ENCODE results near the gene RHOBTB1. TPM values are rescaled to one million over a fixed set of nuclear protein-coding genes. Genes with fewer than 3 reads are reported as not detected.

The RHOBTB1 gene
- total RNA-seq, 8 experiments from 2014 or later = 2.8 to 34.4 (median 11.2) TPM

DNA sequence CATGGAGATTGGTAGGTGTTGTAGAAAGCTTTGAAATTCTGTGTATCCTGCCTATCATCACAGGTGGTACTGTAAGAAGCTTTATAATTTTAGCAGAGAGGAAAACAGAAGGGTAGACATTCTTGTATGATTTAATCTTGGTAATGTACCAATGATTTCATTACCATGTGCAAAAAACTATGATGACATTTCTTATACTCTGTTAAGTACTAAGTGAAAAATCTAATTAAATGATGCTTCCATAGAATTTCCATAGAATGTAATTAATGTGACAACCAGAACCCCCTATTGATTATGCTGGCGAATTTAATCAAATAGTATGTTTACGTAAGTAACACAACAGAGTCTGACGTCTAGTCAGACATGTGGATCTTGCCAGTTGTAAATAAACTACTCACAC lies 16.0 kb upstream of the RHOBTB1 start:
- ATAC-seq (replicated peaks in 6 of 8) = no peak
- Histone ChIP-seq H3K4me3 (no peak overlapping the region), H3K4me1 (replicated peaks in 1 of 2) (peaks cover 0 to 10% of the 10 kb centered on the region in 2 donors), H3K27ac (no peak overlapping the region)
- in situ Hi-C loops (cut with MboI; ENCODE audit: low pct_unique_long_range_greater_than_20kb in 2 of 9, low sequenced_read_pairs in 9 of 9, unreplicated experiment in 9 of 9) = no loop called here
- 62 to 100% (median 88%) methylated on average over 1 to 3 of the region's 3 CpGs for WGBS, 10 experiments

DNA sequence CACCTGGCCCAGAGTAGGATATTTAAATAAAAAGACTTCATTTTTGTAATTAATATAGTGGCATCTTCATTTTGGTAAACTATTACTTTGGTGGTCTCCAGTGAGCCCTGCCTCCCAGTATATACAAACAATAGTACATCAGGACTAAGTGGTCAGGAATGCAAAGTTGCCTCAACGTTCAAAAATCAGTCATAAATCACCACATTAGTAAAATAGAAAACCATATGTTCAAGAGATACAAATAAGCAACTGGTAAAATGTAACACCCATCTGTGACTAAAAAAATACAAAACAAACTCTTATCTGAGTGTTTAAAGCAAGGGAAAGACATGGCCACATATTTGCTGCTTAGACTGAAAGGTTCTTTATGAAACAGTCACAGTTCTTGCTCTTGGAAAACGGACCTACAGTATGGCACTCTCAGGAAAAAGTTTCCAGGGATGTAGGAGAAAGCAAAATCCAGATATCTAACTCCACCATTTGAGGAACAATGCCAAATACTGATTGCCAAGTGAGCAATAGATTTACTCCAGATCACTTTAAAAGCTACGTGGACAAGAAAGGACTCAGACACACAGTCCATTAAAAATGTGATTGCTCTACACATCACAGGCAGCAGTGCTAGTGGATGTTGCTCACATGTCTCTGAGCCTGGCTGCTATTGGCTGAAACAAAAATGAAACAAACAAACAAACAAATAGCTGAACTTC lies 15.1 kb upstream of the RHOBTB1 start:
- WGBS, 10 experiments = 0 to 91% (median 60%) methylated on average over 1 to 3 of the region's 3 CpGs; no CpG with 5 or more reads in 2 of the 10 experiments
- ATAC-seq (replicated peaks in 6 of 8) = peak in 2 of 8 experiments; percentile 44 to 57
- Histone ChIP-seq H3K4me3 (no peak overlapping the region), H3K4me1 (replicated peaks in 1 of 2) (peaks cover 0 to 9% of the 10 kb centered on the region in 2 donors), H3K27ac (no peak overlapping the region)
- in situ Hi-C loops (cut with MboI; ENCODE audit: low pct_unique_long_range_greater_than_20kb in 2 of 9, low sequenced_read_pairs in 9 of 9, unreplicated experiment in 9 of 9) = no loop called here

DNA sequence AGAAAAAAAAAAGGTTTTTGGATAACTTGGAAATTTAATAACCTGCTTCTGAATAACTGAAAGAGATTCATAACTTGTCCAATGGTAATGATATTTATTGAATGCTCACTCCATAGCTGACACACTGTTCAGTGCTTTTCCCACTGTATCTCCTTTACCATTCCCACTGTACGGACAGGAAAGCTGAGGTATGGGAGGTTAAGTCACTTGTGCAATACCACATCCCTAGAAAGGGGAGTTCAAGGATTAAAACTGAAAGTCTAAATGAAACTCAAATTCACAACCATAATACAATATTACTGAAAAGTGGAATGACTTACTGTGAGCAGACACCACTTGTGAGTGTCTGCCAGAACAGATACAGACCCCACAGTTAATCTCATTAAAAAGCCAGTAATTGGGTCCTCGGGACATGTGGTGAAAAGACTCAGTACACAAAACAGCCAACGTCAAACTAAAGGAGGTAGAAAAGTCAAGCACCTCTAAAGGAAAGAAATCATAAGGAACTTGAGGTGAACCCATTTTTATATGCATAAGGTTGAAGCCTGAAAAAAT lies 13.8 kb upstream of the RHOBTB1 start:
- H3K4me3 ChIP-seq = no peak overlapping the region
- in situ Hi-C loops (cut with MboI; ENCODE audit: low pct_unique_long_range_greater_than_20kb in 2 of 9, low sequenced_read_pairs in 9 of 9, unreplicated experiment in 9 of 9) = no loop called here
- no peak for ATAC-seq (replicated peaks in 6 of 8)
- H3K27ac ChIP-seq = no peak overlapping the region
- 45 to 96% (median 63%) methylated on average over 1 to 3 of the region's 3 CpGs; no CpG with 5 or more reads in 2 of the 10 experiments for WGBS, 10 experiments
- no peaks in the 10 kb centered on the region for H3K4me1 ChIP-seq (replicated peaks in 1 of 2)

DNA sequence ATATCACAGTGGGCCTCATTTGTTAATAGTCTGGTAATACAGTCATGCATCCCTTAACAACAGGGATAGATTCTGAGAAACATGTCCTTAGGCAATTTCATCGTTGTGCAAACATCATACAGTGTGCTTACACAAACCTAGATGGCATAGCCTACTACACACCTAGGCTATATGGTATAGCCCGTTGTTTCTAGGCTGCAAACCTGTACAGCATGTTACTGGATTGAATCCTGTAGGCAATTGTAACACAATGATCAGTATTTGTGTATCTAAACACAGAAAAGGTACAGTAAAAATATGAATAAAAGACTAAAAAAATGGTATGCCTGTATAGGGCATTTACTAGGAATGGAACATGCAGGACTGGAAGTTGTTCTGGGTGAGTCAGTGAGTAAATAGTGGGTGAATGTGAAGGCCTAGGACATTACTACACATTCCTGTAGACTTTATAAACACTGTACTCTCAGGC lies 12.0 kb upstream of the RHOBTB1 start:
- H3K4me1 ChIP-seq (replicated peaks in 1 of 2) = peaks cover 0 to 5% of the 10 kb centered on the region in 2 donors

DNA sequence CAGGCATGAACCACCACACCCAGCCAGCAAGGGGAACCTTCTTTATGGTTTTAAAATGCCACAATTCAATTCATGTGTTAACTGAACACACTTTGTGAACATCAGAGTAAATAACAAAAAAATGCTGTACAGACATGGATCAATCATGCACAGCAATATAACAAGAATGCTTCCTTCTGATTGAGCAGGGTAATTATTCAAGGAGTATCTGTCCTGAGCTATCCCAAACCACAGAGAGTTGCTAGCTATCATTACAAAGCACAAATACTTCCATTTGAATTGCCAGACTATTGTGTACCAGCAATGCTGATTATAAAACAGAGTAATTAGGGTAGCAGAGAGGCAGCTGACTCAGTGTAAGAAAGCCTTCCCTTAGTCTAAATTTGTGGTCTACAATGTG lies 11.3 kb upstream of the RHOBTB1 start:
- H3K4me1 ChIP-seq (replicated peaks in 1 of 2) = peaks cover 0 to 5% of the 10 kb centered on the region in 2 donors
- no peak overlapping the region for H3K27ac ChIP-seq
- in situ Hi-C loops (cut with MboI; ENCODE audit: low pct_unique_long_range_greater_than_20kb in 2 of 9, low sequenced_read_pairs in 9 of 9, unreplicated experiment in 9 of 9) = no loop called here
- ATAC-seq (replicated peaks in 6 of 8) = no peak
- no peak overlapping the region for H3K4me3 ChIP-seq

More for the DNA sequence above, 12.0 kb upstream of the RHOBTB1 start:
- in situ Hi-C loops (cut with MboI; ENCODE audit: low pct_unique_long_range_greater_than_20kb in 2 of 9, low sequenced_read_pairs in 9 of 9, unreplicated experiment in 9 of 9) = no loop called here
- no peak overlapping the region for H3K4me3 ChIP-seq
- WGBS, 10 experiments = 43 to 100% (median 72%) methylated on average over 1 to 2 of the region's 2 CpGs
- peak in 1 of 8 experiments; percentile 67 for ATAC-seq (replicated peaks in 6 of 8)
- no peak overlapping the region for H3K27ac ChIP-seq

DNA sequence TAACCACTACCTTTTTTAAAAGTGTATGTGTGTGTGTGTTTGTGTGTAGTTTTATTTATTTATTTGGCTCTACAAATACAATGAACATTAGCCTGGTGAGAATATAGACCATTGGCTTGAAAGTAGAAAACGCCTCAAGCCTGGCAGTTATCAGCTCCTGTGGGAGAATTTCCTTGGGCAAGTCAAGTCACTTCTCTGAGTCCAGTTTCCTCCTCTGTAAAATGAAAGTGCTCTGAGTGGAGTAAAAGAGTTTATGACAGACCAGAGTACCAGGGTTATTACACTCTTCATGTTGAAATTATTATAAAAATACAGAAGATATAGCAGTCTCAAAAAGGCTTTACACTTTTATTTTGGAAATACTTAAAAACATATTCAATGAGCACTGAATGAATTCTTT lies 10.1 kb upstream of the RHOBTB1 start:
- ATAC-seq (replicated peaks in 6 of 8) = no peak
- H3K4me1 ChIP-seq (replicated peaks in 1 of 2) = peaks cover 0 to 5% of the 10 kb centered on the region in 2 donors
- in situ Hi-C loops (cut with MboI; ENCODE audit: low pct_unique_long_range_greater_than_20kb in 2 of 9, low sequenced_read_pairs in 9 of 9, unreplicated experiment in 9 of 9) = no loop called here
- 20 to 100% (median 88%) methylated on average over 1 of the region's 1 CpG; no CpG with 5 or more reads in 3 of the 10 experiments for WGBS, 10 experiments
- no peak overlapping the region for H3K4me3 ChIP-seq
- no peak overlapping the region for H3K27ac ChIP-seq

DNA sequence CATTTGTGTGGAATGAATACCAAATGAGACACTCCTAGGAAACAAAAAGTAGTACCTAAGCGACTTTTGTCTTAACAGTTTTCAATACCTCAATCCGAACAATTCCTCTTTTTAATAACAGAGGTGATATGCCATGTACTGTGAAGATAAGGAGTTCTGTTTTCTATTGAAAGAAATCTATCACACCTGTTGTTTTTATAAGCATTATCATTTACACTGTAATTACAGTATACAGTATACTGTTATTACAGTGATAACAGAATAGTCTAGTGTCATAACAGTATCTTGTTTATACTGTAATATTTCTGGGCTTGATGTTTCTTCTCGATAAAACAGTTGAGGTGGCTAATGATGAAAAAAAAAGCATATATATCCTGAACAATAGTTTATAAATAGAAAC lies 9.4 kb upstream of the RHOBTB1 start:
- ATAC-seq (replicated peaks in 6 of 8) = no peak

DNA sequence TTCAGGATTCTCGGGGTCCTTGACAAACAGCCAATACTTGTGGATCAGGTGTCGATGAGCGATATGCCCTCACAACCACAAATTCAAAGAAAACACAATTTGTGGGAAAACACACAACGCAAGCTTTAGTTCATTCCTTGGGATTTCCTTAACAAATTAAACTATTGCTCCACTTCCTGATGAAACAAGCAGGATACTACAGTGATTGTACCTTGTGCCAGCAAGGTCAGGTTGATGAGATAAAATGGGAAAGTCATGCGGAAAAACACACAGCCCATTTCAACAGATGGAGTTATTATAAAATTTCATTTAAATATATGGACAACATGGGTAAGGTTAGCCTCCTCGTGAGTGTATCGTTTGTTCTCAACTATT lies 8.8 kb upstream of the RHOBTB1 start:
- Histone ChIP-seq H3K27ac (no peak overlapping the region), H3K4me3 (no peak overlapping the region), H3K4me1 (replicated peaks in 1 of 2) (peaks cover 0 to 12% of the 10 kb centered on the region in 2 donors)
- 83 to 100% (median 93%) methylated on average over 2 to 7 of the region's 7 CpGs; no CpG with 5 or more reads in 1 of the 10 experiments for WGBS, 10 experiments
- no peak for ATAC-seq (replicated peaks in 6 of 8)
- in situ Hi-C loops (cut with MboI; ENCODE audit: low pct_unique_long_range_greater_than_20kb in 2 of 9, low sequenced_read_pairs in 9 of 9, unreplicated experiment in 9 of 9) = no loop called here

More for the DNA sequence above, 9.4 kb upstream of the RHOBTB1 start:
- in situ Hi-C loops (cut with MboI; ENCODE audit: low pct_unique_long_range_greater_than_20kb in 2 of 9, low sequenced_read_pairs in 9 of 9, unreplicated experiment in 9 of 9) = no loop called here
- Histone ChIP-seq H3K4me3 (no peak overlapping the region), H3K27ac (no peak overlapping the region), H3K4me1 (replicated peaks in 1 of 2) (peaks cover 0 to 11% of the 10 kb centered on the region in 2 donors)
- WGBS, 10 experiments = 38 to 100% (median 88%) methylated on average over 2 to 3 of the region's 3 CpGs

DNA sequence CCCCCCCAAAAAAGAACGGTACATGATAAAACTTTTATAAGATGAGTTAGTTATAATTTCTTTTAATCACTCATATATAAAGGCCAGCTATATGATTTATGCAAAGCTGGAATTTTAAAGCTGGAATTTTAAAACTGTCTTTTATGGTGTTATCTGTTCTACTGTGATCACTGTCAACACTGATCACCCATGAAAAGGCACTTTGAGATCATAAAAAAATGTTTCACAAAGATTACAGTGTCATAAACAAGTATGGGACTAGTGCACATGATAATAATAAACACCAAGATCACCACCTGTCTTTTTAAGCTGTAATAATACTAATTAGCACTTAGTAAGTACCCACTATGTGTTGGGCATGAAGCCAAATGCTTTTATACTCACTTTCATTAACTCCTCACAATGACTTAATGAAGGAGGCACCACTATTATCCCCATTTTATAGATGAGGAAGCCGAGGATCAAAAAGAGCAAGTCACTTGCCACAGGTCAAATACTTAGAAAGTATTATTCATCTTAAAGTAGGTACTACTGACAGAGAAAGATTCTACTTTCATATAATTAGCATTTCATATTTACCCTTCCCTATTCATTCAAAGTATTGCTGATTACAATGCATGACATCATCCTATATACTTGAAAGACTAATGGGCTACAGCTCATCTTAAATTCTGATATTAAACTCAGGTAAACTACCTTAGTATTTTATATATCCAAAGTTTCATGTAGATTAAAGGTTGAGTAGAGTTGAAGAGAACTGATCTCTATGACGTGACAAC lies 8.3 kb upstream of the RHOBTB1 start:
- Histone ChIP-seq H3K4me1 (replicated peaks in 1 of 2) (peaks cover 0 to 12% of the 10 kb centered on the region in 2 donors), H3K4me3 (no peak overlapping the region), H3K27ac (no peak overlapping the region)
- ATAC-seq (replicated peaks in 6 of 8) = no peak
- 48 to 100% (median 98%) methylated on average over 1 to 3 of the region's 3 CpGs for WGBS, 10 experiments
- in situ Hi-C loops (cut with MboI; ENCODE audit: low pct_unique_long_range_greater_than_20kb in 2 of 9, low sequenced_read_pairs in 9 of 9, unreplicated experiment in 9 of 9) = no loop called here

DNA sequence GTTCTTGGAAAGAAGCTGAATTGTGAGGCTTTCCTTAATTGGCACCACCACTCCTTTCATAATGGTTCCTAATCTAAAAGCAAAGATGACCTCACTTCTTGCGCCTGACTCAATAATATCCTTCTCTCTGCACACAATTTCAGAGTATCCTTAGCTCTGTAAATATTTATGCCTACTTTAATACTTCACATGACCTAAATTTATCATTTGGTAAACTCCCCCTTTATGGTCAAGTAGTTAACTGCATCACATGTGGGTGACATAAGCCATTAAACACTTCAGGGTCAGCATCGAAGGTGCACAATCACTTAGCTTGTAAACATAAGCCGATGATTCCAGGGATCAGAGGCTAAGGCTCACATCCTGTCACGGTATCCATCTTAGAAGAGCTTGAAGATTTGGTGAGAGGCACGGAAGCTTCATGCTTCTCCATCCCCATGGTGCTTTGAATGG lies 7.3 kb upstream of the RHOBTB1 start:
- WGBS, 10 experiments = 39 to 100% (median 78%) methylated on average over 1 to 5 of the region's 5 CpGs; no CpG with 5 or more reads in 2 of the 10 experiments
- peak in 5 of 8 experiments; percentile 85 to 94 (median 89) for ATAC-seq (replicated peaks in 6 of 8)
- in situ Hi-C loops (cut with MboI; ENCODE audit: low pct_unique_long_range_greater_than_20kb in 2 of 9, low sequenced_read_pairs in 9 of 9, unreplicated experiment in 9 of 9) = no loop called here
- Histone ChIP-seq H3K4me3 (no peak overlapping the region), H3K4me1 (replicated peaks in 1 of 2) (peaks cover 0 to 12% of the 10 kb centered on the region in 2 donors), H3K27ac (no peak overlapping the region)

DNA sequence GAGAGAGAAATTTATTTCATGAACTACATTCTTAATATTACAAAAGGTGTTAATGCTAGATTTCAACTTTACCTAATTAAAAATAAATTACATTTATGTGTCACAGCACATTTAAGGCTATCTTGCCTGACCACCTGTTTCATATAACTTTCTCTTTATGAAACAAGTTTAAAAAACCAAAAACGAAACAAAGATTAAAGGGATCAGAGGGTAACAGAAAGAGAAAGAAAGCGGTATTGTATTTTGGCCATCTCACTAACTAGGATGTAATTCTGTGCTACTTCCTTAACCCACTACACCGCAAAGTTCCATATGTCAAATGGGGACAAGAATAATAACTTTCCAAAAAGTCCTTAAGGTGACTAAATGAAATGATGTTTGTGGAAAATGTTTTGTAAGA lies 6.3 kb upstream of the RHOBTB1 start:
- in situ Hi-C loops (cut with MboI; ENCODE audit: low pct_unique_long_range_greater_than_20kb in 2 of 9, low sequenced_read_pairs in 9 of 9, unreplicated experiment in 9 of 9) = no loop called here
- Histone ChIP-seq H3K4me1 (replicated peaks in 1 of 2) (peaks cover 0 to 12% of the 10 kb centered on the region in 2 donors), H3K27ac (no peak overlapping the region), H3K4me3 (no peak overlapping the region)
- 39 to 88% (median 80%) methylated on average over 1 to 3 of the region's 3 CpGs for WGBS, 10 experiments
- no peak for ATAC-seq (replicated peaks in 6 of 8)

DNA sequence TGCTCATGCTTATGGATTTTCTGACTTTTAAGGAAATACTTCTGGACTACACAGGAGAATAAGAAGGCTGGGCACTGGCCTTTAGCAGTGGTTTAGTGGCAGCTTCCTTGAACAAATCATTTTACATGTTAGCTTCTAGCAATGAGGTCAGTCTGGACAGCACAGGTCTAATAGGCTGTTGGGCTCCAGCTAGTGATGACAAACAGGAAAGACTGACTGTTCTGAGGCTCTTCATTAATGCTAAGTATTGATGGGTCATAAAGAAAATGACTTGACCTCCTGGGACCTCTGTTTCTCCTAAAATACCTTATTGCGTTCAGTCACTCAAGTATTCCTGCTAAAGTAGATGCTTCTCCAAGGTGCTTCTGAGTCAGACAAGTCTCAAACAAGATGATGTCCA lies 4.9 kb upstream of the RHOBTB1 start:
- Histone ChIP-seq H3K4me3 (no peak overlapping the region), H3K27ac (no peak overlapping the region), H3K4me1 (replicated peaks in 1 of 2) (peaks cover 0 to 12% of the 10 kb centered on the region in 2 donors)
- in situ Hi-C loops (cut with MboI; ENCODE audit: low pct_unique_long_range_greater_than_20kb in 2 of 9, low sequenced_read_pairs in 9 of 9, unreplicated experiment in 9 of 9) = no loop called here
- 100% methylated on average over 1 of the region's 1 CpG; no CpG with 5 or more reads in 6 of the 10 experiments for WGBS, 10 experiments
- ATAC-seq (replicated peaks in 6 of 8) = peak in 1 of 8 experiments; percentile 12

DNA sequence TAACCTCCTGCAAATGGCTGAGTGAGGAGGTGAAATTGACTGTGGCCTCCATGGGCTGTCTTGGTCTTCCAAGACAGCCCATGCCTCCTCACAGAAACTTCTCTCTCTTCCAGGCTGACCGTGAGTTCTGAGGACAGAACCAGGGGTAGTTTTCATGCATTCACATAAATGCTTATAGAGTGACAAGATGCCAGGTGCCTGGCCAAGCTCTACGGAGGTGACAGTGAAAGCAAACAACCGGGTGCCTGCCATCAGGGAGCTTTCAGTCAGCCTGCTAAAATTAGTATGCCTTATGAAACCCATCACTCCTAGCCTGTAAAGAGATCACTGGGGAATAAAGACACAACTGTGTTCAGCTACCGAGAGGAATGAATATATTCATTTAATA lies 919 bp upstream of the RHOBTB1 start:
- H3K27ac ChIP-seq = peak overlapping the region; percentile 93
- no peak for ATAC-seq (replicated peaks in 6 of 8)
- peak overlapping the region; percentile 50 to 79 (median 72) for H3K4me3 ChIP-seq
- in situ Hi-C loops (cut with MboI; ENCODE audit: low pct_unique_long_range_greater_than_20kb in 2 of 9, low sequenced_read_pairs in 9 of 9, unreplicated experiment in 9 of 9) = no loop called here
- peaks cover 8 to 13% of the 10 kb centered on the region in 2 donors for H3K4me1 ChIP-seq (replicated peaks in 1 of 2)
- WGBS, 10 experiments = 0 to 100% (median 79%) methylated on average over 1 to 3 of the region's 4 CpGs; no CpG with 5 or more reads in 6 of the 10 experiments
